HuH-7 (cell line): ENCODE measurements around the gene STRAP.
"Not testable (repeated sequence)": the region's sequence is repeated elsewhere in the genome, so short reads cannot be mapped to it uniquely, and the experiment has no call there.

Experiments used
- DNase-seq: peaks from one replicate; pipeline ENCODE4 v3.0.0; 2011; ENCODE audit warnings: low spot score

STRAP gene

DNA sequence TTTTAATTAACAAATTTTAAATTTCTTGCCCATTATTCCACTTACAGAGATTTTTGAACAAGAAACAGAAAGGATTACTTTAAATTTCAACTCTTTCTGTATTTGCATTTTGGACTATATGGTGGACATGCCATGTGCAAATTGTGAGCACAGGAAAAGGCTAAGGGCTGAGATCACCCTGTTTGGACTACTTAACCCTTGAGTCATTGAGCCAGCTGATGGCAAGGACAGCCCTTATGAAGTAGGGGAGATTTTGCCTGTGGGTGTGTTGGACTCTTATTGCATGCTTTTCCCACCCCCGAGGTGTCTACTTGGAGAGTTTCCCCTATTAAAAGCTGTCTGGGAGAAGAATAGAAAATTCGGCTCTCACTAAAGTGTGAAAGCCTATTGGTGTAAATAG, 46.2 kb downstream of the STRAP start:
- no peak for DNase-seq

DNA sequence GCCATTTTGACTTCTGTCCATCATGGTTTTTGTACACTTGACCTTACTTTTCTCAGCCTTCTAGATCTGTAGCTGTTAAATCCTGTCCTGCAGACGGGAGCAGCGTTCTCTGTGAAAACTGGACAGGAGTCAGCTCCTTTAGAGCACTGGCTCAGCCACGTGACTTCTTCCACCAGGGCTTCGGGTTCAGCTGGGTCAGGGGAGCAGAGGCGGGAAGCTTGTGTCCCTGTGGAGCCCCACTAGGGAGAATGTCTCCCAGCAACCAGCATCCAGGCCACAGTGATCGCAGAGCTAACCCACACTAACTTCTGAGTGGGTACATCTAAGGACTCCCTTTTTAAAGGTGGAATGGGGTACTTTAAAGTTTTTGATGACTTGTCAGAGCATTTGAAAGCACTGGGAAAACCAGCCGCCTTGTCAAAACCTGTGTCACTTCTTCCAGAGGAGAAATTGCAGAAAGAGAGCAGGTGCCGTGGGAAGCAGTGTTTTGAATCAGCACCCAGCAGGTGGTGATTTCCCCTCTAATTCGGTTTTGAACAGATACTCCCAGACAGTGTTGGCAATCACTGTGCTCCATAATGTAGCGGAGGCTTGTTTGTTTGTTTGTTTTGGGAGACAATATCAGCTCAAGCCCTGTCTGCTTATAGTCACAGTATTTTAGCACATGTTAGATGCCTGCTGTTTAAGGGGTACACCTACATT, 46.8 kb downstream of the STRAP start:
- DNase-seq, result no peak

DNA sequence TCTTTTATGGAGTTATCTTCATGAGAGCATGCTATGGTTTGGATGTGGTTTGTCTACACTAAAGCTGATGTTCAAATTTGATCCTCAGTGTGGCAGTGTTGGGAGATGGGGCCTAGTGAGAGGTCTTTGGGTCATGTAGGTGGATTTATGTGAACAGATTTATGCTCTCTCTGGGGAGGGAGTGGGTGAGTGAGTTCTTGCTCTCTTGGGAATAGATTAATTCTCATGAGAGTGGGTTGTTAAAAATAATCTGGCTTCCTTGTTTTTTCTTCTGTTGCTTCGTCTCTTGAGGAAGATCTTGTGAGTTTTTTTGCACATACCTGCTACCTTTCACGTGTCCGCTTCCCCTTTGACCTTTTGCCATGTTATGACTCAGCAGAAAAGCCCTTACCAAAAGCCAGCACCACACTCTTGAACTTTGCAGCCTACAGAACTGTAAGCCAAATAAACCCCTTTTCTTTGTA, 49.4 kb downstream of the STRAP start:
- DNase-seq, result peak; percentile 55

DNA sequence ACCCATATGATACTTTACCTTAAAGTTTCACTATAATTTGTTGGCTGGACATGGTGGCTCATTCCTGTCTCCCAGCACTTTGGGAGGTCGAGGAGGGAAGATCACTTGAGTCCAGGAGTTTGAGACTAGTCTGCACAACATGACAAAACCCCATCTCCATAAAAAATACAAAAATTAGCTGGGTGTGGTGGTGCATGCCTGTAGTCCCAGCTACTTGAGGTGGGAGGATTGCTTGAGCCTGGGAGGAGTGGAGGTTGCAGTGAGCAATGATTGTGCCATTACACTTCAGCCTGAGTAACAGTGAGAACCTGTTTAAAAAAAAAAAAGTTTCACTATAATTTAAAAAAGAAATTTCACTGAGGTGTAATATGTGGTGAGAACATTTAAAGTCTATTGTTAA, 50.1 kb downstream of the STRAP start:
- no peak for DNase-seq

DNA sequence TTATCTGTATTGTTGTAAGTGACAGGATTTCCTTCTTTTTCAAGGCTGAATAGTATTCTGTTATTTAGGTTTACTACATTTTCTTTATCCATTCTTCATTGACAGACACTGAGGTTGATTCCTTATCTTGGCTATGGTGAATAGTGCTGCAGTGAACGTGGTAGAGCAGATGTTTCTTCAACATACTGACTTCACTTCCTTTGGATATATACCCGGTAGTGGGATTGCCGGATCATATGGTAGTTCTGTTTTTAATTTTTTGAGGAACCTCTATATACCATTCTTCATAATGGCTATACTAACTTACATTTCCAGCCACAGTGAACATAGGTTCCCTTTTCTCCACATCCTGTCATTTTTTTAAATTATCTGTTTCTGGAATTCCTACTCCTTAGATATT, 50.8 kb downstream of the STRAP start:
- DNase-seq, result no peak

DNA sequence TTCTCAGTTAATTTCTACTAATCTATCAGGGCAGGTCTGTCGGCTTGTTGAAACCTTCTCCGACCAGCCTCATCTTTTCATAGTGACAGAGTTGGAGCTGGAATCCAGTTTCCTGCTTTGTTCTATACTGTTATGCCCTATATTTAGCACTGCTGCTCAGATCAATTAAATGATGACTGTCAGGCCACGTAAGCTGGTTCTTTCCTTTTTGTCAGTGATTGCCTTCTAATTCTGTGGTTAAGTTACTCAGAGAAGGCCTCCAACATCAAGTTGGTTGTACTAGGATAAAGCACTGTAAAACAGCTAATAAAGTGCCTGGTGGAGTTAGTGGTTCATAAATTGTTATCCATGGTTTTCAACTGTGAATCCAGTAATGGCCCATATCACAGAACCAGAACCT, 51.6 kb downstream of the STRAP start:
- DNase-seq, result no peak

DNA sequence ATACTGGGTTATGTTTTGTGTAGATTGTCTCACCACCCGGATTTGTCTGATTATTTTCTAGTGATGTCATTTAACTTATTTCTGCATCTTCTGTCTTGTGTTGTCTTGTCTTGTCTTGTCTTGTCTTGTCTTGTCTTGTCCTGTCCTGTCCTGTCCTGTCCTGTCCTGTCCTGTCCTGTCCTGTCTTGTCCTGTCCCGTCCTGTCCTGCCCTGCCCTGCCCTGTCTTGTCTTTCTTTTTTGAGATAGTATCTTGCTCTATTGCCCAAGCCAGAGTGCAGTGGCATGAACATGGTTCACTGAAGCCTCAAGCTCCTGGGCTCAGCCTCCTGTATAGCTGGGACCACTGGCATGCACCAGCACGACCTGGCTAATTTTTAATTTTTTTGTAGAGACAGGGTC, 54.6 kb downstream of the STRAP start:
- no peak for DNase-seq

DNA sequence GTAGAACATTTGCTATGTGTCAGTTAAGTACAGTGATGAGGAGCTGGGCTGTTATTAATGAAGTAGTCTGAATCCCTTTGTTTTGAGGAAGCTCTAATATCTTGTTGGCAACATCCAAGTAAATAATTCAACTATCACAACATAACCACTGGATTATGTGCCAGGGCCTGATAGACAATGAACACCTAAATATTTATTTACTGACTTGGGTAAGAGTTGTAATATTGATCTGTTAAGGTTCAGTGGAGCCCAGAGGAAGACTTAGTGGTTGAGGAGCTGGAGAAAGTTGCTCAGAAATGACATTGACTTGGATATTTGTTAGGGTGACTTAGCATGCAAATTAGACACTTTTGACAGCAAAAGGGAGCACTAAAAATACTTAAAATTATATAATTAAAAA, 55.7 kb downstream of the STRAP start:
- no peak for DNase-seq

DNA sequence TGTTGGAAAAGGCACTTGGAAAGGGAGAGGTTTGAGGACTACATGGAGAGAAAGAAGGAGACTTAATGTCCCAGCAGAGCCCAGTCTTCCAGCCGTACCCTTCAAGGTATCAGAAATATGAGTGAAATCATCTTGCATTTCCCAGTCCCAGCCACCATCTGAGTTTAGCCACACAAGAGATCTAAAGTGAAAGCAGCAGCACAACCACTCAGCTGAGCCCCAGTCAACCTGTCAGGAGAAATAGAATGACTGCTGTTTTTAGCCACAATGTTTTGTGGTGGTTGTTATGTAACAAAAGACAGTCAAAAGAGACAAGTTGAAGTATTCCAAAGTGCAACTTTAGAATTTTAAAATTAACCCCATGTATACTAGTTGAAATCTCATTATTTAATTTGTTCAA, 56.9 kb downstream of the STRAP start:
- peak; percentile 28 for DNase-seq

DNA sequence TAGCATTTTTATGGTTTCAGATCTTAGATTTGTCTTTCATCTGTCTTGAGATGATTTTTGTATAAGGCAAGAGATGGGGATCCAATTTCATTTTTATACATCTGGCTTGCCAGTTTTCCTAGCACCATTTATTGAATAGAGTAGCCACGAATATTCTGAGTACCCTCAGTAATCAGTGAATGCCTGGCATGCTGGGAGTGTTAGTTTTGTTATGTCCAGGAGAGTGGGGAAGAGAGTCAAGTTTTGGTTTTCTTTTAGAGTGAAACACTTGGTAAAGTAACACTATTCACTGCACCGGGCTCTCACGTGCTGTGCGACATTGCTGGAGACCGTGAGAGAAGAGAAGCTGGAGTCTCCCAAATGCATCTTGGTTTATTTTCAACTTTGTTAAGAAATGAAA, 60.3 kb downstream of the STRAP start:
- DNase-seq, result no peak

DNA sequence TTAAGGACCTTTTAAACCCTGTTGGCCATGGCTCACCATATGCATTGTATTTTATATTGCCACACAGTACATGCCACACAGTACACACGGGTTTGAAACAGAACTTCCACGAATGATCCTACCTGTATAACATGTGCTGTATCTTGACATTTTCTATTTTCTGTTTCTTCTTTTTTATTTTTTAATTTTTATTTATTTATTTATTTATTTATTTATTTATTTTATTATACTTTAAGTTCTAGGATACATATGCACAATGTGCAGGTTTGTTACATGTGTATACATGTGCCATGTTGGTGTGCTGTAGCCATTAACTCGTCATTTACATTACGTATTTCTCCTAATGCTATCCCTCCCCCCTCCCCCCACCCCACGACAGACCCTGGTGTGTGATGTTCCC, 61.3 kb downstream of the STRAP start:
- not testable (repeated sequence) for DNase-seq

DNA sequence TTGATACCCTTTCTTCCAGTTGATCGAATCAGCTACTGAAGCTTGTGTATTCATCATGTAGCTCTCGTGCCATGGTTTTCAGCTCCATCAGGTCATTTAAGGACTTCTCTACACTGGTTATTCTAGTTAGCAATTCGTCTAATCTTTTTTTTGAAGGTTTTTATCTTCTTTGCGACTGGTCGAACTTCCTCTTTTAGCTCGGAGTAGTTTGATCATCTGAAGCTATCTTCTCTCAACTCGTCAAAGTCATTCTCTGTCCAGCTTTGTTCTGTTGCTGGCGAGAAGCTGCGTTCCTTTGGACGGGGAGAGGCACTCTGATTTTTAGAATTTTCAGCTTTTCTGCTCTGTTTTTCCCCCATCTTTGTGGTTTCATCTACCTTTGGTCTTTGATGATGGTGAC, 66.3 kb downstream of the STRAP start:
- not testable (repeated sequence) for DNase-seq
